Stimulated activated CD4-positive, alpha-beta T cell treated with anti-CD3 and anti-CD28 coated beads, Interleukin-15, amount 100 ng/mL, for 48 hours (primary cell): ENCODE results near the gene PFKM.
A peak's percentile ranks its signal among the peaks of the same experiment; 100 is the strongest.

Experiments used
- DNase-seq, 2 donors: peaks; one replicate each; pipeline ENCODE4 v3.0.0-alpha.2; 2020; ENCODE audit warnings: low read depth in 2 of 2

PFKM gene

GRCh38 chr12:48187916-48188695 is 68.9 kb downstream of the PFKM start:
- DNase-seq: no peak

DNA sequence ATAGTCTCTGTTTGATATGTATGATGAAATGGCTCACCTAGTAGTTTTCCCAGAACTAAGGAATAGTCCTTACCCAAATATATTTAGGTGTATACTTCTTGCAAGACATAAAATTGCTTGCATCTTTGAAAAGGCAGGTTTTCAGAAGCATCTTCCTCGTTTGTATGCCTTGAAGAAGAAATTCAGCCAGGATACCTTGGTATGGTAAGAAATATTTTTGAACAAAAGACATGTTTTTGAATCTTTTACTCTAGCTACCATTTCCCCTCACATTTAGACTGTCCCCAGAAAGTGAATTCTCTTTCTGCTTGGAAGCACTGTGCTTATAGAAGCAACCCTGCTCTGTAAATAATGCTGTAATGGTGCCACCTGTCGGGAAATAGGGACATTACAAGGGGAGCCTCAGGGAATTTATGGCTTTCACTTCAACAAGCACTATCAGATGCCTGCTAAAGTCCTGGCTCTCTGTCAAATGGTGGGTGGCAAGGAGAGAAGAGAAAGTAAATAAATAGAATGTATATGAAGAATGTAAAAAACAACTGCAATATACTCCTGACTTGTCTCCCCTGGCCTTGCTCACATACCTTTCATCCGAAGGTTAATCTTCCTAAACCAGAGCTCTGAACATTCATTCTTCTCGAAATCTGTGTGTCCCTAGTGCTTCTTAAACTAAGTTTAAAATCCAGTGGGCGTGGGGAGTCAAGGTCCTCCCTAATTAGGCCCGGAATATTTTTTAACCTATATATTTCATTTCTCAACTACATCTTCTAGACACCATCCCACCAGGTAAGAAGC is 70.4 kb downstream of the PFKM start:
- peak in 1 of 2 donors; percentile 60 for DNase-seq

DNA sequence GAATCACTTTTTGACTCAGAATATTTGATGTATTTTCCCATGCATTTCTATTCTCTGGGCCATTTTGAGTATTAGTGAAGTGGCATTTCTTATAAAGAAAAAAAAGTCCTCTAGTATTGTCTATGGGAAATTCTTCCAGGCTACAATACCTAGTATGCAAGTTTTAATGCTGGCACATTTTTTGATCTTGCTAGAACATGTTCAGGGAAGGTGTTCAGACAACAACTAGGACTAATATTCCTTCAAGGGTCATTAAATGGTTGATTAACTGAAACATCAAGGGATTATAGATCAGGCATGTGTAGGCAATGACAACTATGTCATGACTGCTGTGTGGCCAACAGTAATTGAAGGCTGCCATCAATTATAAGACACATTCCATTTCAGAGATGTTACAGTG is 71.9 kb downstream of the PFKM start:
- DNase-seq: no peak

DNA sequence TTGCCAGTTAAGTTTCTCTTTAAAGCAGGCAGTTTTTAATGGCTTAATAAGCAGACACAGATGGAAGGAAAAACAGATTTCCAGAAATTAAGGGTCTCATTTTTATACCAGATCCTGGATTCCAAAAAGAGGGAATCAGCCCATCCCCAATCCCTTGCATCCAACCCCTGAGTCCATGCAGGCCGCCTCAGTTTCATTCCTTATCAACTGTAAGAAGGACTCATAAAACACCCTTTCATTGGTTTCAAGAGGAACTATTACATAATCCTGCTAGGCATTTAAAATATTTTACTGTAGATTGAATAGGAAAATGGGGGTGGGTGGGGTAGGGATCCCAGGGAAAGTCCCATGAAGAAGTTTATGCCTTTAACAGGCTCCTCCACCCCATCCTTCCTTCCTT is 73.7 kb downstream of the PFKM start:
- DNase-seq: no peak

DNA sequence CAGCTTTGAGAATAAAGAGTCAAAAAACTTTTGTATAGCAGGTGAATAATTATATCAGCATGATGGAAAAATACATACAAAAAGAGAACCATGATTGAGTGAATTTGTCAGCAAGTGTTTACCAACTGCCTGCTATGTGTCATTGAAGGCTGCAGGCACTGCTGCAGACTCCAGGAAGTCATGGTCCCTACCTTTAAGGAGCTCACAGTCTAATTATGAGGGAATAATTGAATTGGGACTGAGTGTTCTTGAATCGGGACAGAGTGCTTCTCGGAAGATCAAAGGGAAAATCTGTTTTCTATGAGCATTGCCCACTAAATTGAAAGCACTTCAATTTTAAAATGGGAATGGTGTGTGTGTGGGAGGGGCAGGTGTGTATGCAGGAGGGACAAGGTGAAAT is 74.5 kb downstream of the PFKM start:
- DNase-seq: no peak

- no peak for DNase-seq
Observed at GRCh38 chr12:48194799-48195201, 75.6 kb downstream of the PFKM start.
